Activated naive CD4-positive, alpha-beta T cell treated with Interleukin-2 at 50 U/mL for 16 hours (primary cell): ENCODE measurements around the gene FAM120B.
"Not testable (repeated sequence)": the region's sequence is repeated elsewhere in the genome, so short reads cannot be mapped to it uniquely, and the experiment has no call there.

Source experiments
- DNase-seq: peaks from one replicate; pipeline ENCODE4 v3.0.0-alpha.2; 2020

FAM120B gene

GRCh38 chr6:170394980-170395379 is 88.4 kb downstream of the FAM120B start:
- DNase-seq: no peak

- not testable (repeated sequence) for DNase-seq
Measured at GRCh38 chr6:170398743-170399369, 92.3 kb downstream of the FAM120B start.

- DNase-seq: not testable (repeated sequence)
Measured at GRCh38 chr6:170399955-170400558, 93.5 kb downstream of the FAM120B start.

GRCh38 chr6:170402318-170403040 is 95.9 kb downstream of the FAM120B start:
- no peak for DNase-seq

- no peak for DNase-seq
Measured at GRCh38 chr6:170403451-170403850, 96.9 kb downstream of the FAM120B start.

GRCh38 chr6:170404036-170404435 is 97.5 kb downstream of the FAM120B start:
- no peak for DNase-seq

GRCh38 chr6:170404697-170405096 is 98.1 kb downstream of the FAM120B start:
- DNase-seq: no peak

GRCh38 chr6:170405311-170405975 is 98.9 kb downstream of the FAM120B start:
- DNase-seq: no peak

- no peak for DNase-seq
Measured at GRCh38 chr6:170407200-170407599, 100.6 kb downstream of the FAM120B start.

GRCh38 chr6:170407932-170408331 is 101.4 kb downstream of the FAM120B start:
- DNase-seq: no peak

GRCh38 chr6:170409746-170410145 is 103.2 kb downstream of the FAM120B start:
- not testable (repeated sequence) for DNase-seq

- no peak for DNase-seq
Measured at GRCh38 chr6:170410241-170410640, 103.7 kb downstream of the FAM120B start.

GRCh38 chr6:170415318-170415717 is 108.8 kb downstream of the FAM120B start:
- no peak for DNase-seq

GRCh38 chr6:170416303-170416702 is 109.7 kb downstream of the FAM120B start:
- no peak for DNase-seq

GRCh38 chr6:170416959-170417606 is 110.5 kb downstream of the FAM120B start:
- DNase-seq: no peak

- no peak for DNase-seq
Measured at GRCh38 chr6:170417881-170418280, 111.3 kb downstream of the FAM120B start.

GRCh38 chr6:170420283-170420682 is 113.7 kb downstream of the FAM120B start:
- DNase-seq: no peak

- DNase-seq: no peak
Measured at GRCh38 chr6:170420791-170421776, 114.5 kb downstream of the FAM120B start.

GRCh38 chr6:170421921-170422320 is 115.4 kb downstream of the FAM120B start:
- no peak for DNase-seq

- DNase-seq: no peak
Measured at GRCh38 chr6:170423030-170423429, 116.5 kb downstream of the FAM120B start.

GRCh38 chr6:170423814-170424603 is 117.5 kb downstream of the FAM120B start:
- DNase-seq: no peak
